Ovary (tissue), 9 donors: ENCODE data around the gene GPC1. TPM values are rescaled to one million over a fixed set of nuclear protein-coding genes. Genes with fewer than 3 reads are reported as not detected.

Experiments used
- DNase-seq, 5 donors: peaks; one replicate each; pipeline ENCODE4 v3.0.0-alpha.2; 2019 to 2020
- H3K27ac ChIP-seq, 2 donors: fragments of 200-600 bp; one replicate each; pipeline versions ENCODE4 v1.5.1 to v1.8.0; 2019 to 2022
- H3K27me3 ChIP-seq: fragments of 200-600 bp; one replicate; pipeline ENCODE4 v1.8.0; 2022
- H3K36me3 ChIP-seq: fragments of 200-600 bp; sonication (generic); one replicate; pipeline ENCODE4 v1.5.1; 2019
- H3K4me1 ChIP-seq: one replicate; pipeline ENCODE4 v1.8.1; 2013; ENCODE audit warnings: mild to moderate bottlenecking, moderate library complexity; ENCODE audit not compliant: insufficient read depth
- H3K4me3 ChIP-seq: fragments of 200-600 bp; sonication (generic); one replicate; pipeline ENCODE4 v1.5.1; 2017
- H3K9me3 ChIP-seq, 2 donors: fragments of 200-600 bp in 1 of 2; sonication (generic) in 1 of 2; one replicate each; pipeline versions ENCODE4 v1.5.1 to v1.8.1; 2013 to 2019; ENCODE audit warnings: mild to moderate bottlenecking in 1 of 2, moderate library complexity in 1 of 2
- EP300 ChIP-seq: sonication (generic); formaldehyde crosslinking; IDR thresholded peaks from one replicate; pipeline ENCODE4 v1.6.1; 2017; ENCODE audit warnings: antibody characterized with exemption
- POLR2A ChIP-seq: fragments of 450-650 bp; IDR thresholded peaks from one replicate; pipeline ENCODE4 v1.6.1; 2017; ENCODE audit warnings: antibody characterized with exemption, mild to moderate bottlenecking, moderate library complexity
- WGBS, 3 donors: extraction: QIAGEN DNeasy Blood & Tissue Kit in 1 of 3; methylation state at CpG; one replicate each; pipeline versions ENCODE4 v1.1.5 to v1.1.7; 2013 to 2017; 5-methylcytosine and 5-hydroxymethylcytosine counted together
- intact Hi-C, 4 donors: fragments of 100-400 bp; cut with DNase I; formaldehyde crosslinking; loops; one replicate each; pipeline versions ENCODE4 v1.11.0 to v1.15.1; 2022 to 2023
- polyA plus RNA-seq, 2 donors: library from polyadenylated mRNA; stranded (reverse); fragments of 200-250 nt in 1 of 2; fragments of 350-450 nt in 1 of 2; fragmentation: Illumina TruSeq in 1 of 2; extraction: RNeasy Lipid Tissue Mini Kit (QIAGEN cat#74804) in 1 of 2; gene quantifications; one replicate each; pipeline ENCODE4 v1.2.3, GENCODE V29; 2013 to 2014
- total RNA-seq, 7 donors: library from RNA; depleted of rRNA in 2 of 7; stranded (reverse); fragments of >200 nt in 2 of 7; fragmentation: NEBNext Ultra II Directional in 3 of 7; extraction: Animal tissue kit (Norgen Biotek cat#: 25700) in 3 of 7; gene quantifications; one replicate each; pipeline versions ENCODE4 v1.1.0 to v1.2.4, GENCODE V29; 2016 to 2023
- TF ChIP-seq, protein P1 (sequence below), 3 donors: fragments of 450-650 bp in 2 of 3; fragments of 200-600 bp in 1 of 3; IDR thresholded peaks; one replicate each; pipeline versions ENCODE4 v1.5.1 to v1.8.0; 2016 to 2022; ENCODE audit warnings: antibody characterized with exemption in 3 of 3, mild to moderate bottlenecking in 1 of 3
- donor health status: DM: no; HTN: no; CAD: no; lungs with moderate emphysema.
- donor health status: DM: no; HTN: no; CAD: no.
- donor health status: Bipolar disorder and iron deficiency.
- donor health status: DM: yes; HTN: yes; CAD: no.
- donor health status: DM: no; HTN: no; CAD: no.
- donor health status: DM: yes; HTN: yes; CAD: no.

GPC1 gene
- total and polyA plus RNA-seq, 9 donors: 2.9 to 149 (median 71.4) TPM

DNA sequence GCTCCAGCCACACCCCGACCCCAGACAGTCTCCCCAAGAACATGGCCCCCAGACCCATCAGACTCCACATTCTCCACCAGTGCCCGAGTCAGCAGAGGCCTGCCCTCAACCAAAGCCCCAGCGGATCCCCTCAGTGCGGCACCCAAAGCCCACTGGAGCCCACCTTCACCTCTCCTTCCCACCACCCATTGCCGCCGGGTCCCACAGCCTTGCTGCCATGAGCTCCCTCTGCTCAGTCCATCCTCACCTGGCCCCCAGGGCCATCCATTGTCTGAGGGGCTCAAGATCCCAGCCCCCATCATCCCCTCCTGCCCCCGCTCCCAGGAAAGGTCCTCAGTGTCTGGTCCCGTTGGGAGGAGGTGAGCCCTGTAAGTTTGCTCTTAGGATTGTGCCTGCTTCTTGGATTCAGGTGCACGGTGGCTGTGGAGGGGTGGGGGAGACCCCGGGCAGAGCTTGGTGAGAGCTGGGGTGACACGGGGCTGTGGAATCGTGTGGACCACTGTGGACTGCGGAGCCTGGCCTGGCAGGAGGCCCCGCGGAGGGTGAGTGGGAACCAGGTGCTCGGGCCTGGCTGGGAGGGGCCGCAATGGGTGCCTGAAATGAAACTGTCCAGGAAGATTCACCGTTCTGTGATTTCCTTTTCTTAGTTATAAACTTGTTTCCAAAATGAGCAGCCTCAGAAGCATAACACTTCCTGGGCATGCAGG, 32.7 kb upstream of the GPC1 start:
- WGBS, 3 donors: 82 to 90% (median 84%) methylated on average over 18 of the region's 18 CpGs
- peak in 2 of 5 donors; percentile 5 to 21 for DNase-seq
- H3K4me3 ChIP-seq: no peak overlapping the region

DNA sequence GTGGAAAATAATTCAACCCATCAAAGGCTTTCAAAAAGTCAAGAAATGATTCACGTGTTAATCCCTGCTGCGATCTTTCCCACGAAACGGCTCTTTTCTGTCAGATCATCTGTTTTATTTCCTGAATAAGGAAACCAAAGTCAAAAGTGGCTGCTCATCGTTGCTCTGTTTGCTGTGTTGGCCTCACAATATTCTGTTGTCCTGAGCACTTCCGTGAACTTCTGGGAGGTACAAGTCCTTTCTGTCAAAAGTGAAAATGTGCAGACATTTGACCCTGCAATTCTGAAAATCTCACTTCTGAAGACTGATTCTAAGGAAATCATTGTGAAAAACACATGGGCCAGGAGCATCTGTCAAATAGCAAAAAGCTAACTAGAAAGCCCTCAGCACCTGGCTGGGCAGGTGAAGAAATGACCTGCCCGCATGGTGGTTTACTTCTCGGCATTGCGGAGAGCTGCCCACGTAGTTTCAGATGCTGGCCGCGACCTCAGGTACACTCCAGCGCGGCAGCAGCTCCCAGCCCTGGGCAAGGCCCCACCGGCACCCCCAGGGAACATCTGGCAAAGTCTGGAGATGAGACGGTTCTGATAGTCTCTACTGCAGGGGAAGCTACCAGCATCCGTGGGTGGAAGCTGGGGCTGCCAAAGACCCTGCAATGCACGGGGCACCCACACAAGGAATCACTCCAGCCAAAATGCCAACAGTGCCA, 31.9 kb upstream of the GPC1 start:
- TF ChIP-seq POLR2A (no peak), EP300 (no peak)
- TF ChIP-seq, protein P1, sequence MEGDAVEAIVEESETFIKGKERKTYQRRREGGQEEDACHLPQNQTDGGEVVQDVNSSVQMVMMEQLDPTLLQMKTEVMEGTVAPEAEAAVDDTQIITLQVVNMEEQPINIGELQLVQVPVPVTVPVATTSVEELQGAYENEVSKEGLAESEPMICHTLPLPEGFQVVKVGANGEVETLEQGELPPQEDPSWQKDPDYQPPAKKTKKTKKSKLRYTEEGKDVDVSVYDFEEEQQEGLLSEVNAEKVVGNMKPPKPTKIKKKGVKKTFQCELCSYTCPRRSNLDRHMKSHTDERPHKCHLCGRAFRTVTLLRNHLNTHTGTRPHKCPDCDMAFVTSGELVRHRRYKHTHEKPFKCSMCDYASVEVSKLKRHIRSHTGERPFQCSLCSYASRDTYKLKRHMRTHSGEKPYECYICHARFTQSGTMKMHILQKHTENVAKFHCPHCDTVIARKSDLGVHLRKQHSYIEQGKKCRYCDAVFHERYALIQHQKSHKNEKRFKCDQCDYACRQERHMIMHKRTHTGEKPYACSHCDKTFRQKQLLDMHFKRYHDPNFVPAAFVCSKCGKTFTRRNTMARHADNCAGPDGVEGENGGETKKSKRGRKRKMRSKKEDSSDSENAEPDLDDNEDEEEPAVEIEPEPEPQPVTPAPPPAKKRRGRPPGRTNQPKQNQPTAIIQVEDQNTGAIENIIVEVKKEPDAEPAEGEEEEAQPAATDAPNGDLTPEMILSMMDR (IDR thresholded peaks at IDR 0.05): no peak
- no peaks in the 10 kb centered on the region for H3K4me1 ChIP-seq
- no peaks in the 10 kb centered on the region for H3K9me3 ChIP-seq
- H3K27me3 ChIP-seq: no peaks in the 10 kb centered on the region
- H3K4me3 ChIP-seq: no peak overlapping the region
- no peak overlapping the region for H3K27ac ChIP-seq
- 72 to 78% (median 76%) methylated on average over 18 of the region's 18 CpGs for whole genome bisulfite sequencing, 3 donors
- no peaks in the 10 kb centered on the region for H3K36me3 ChIP-seq
- peak in 2 of 5 donors; percentile 0 to 7 for DNase-seq
- intact Hi-C loops: no loop called here

More for the DNA sequence above, 32.7 kb upstream of the GPC1 start:
- Histone ChIP-seq H3K9me3 (no peaks in the 10 kb centered on the region), H3K36me3 (no peaks in the 10 kb centered on the region), H3K4me1 (no peaks in the 10 kb centered on the region), H3K27me3 (no peaks in the 10 kb centered on the region), H3K27ac (no peak overlapping the region)
- intact Hi-C loops: no loop called here
- no peak for TF ChIP-seq POLR2A

DNA sequence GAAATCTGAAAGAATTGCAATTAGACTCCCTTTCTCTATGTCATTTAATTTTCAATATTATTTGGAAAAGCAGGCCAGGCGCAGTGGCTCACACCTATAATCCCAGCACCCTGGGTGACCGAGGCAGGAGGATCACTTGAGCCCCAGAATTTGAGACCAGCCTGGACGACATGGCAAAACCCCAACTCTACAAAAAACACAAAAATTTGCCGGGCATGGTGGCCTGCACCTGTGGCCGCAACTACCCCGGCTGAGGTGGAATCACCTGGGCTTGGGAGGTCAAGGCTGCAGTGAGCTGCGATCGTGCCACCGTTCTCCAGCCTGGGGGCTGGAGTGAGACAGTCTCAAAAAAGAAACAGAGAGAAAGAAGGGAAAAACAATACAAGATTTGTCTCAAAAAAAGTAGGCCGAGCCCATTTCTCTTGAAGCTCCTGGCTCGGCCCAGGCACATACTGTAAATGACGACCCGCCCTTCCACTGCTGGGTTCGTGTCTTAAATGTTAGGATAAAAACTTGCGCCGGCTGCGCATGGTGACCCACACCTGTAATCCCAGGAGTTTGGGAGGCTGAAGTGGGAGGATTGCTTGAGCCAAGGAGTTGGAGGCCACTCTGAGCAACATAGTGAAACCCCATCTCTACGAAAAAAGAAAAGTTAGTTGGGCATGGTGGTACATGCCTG, 31.1 kb upstream of the GPC1 start:
- WGBS, 3 donors: 93 to 95% (median 93%) methylated on average over 18 of the region's 18 CpGs
- DNase-seq: peak in 1 of 5 donors; percentile 14
- no peak for TF ChIP-seq EP300
- TF ChIP-seq POLR2A: no peak

DNA sequence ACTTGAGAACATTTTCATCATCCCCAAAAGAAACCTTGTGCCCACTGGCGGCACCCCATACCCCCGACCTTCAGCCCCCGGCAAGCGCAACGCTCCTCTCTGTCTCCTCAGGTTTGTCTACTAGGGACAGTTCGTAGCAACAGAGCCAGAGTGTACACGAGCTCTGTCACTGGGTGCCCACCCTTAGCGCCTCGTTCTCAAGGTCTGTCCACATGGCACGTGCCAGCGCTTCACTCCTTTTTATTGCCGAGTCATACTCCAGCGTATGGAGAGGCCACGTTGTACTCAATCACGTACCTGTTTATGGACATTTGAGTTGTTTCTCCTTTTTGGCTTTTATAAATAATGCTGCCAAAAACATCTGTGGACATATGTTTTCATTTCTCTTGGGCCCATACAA, 30.3 kb upstream of the GPC1 start:
- intact Hi-C loops: no loop called here
- peak in 3 of 5 donors; percentile 3 to 11 (median 7) for DNase-seq
- Histone ChIP-seq H3K27ac (no peak overlapping the region), H3K36me3 (no peaks in the 10 kb centered on the region), H3K9me3 (no peaks in the 10 kb centered on the region), H3K4me3 (no peak overlapping the region), H3K4me1 (no peaks in the 10 kb centered on the region), H3K27me3 (no peaks in the 10 kb centered on the region)
- WGBS, 3 donors: 89 to 93% (median 92%) methylated on average over 15 of the region's 15 CpGs
- TF ChIP-seq EP300 (no peak), POLR2A (no peak)
- TF ChIP-seq, protein P1 (IDR thresholded peaks at IDR 0.05): no peak

More for the DNA sequence above, 31.1 kb upstream of the GPC1 start:
- Histone ChIP-seq H3K9me3 (no peaks in the 10 kb centered on the region), H3K4me3 (no peak overlapping the region), H3K36me3 (no peaks in the 10 kb centered on the region), H3K27ac (no peak overlapping the region), H3K4me1 (no peaks in the 10 kb centered on the region), H3K27me3 (no peaks in the 10 kb centered on the region)
- intact Hi-C loops: no loop called here

DNA sequence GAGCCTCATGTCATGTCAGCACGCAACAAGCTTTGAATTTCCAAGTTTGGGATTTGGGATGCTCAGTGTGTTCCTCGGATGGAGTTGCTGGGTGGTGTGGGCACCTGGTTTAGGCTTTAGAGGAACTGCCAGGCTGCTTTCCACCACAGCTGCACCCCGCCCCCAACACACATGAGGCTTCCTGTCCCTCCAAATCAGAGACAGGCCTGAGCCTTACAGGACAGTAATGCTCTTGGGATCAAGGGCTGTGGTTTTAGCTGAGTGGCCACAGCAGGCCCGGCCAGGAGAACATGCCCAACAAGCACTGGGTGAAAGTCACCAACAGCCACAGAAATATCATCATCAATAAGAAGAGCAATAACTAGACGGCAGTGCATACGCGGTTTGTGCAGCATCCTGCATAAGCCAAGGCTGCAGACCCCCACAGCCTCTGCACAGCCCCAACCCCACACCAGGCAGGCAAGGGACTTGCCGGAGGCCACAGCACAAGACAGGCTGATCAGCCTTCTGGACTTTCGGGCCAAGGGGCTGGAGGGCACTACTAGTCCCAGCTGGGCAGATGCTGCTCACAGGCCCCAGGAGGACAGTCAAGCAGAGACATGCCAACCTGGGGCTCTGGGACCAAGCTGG, 29.7 kb upstream of the GPC1 start:
- Histone ChIP-seq H3K4me1 (no peaks in the 10 kb centered on the region), H3K27me3 (no peaks in the 10 kb centered on the region), H3K9me3 (no peaks in the 10 kb centered on the region), H3K4me3 (no peak overlapping the region), H3K27ac (no peak overlapping the region), H3K36me3 (no peaks in the 10 kb centered on the region)
- DNase-seq: peak in 1 of 5 donors; percentile 5
- TF ChIP-seq POLR2A (no peak), EP300 (no peak)
- TF ChIP-seq, protein P1 (IDR thresholded peaks at IDR 0.05): no peak
- intact Hi-C loops: no loop called here
- WGBS, 3 donors: 93 to 96% (median 96%) methylated on average over 8 to 9 of the region's 9 CpGs
